HepG2 (cell line): ENCODE results near the gene TNS1. TPM values are rescaled to one million over a fixed set of nuclear protein-coding genes. Genes with fewer than 3 reads are reported as not detected.
A peak's percentile ranks its signal among the peaks of the same experiment; 100 is the strongest.

Experiments
- ARID4A ChIP-seq: sonication (generic); formaldehyde crosslinking; IDR thresholded peaks from 2 replicates; pipeline ENCODE4 v1.5.0; 2020; ENCODE audit warnings: mild to moderate bottlenecking, missing genetic modification reagents, borderline replicate concordance
- BRD4 ChIP-seq: sonication (generic); formaldehyde crosslinking; IDR thresholded peaks from 2 replicates; pipeline ENCODE4 v1.4.0; 2020; ENCODE audit warnings: missing genetic modification reagents
- CENPT ChIP-seq: sonication (generic); formaldehyde crosslinking; IDR thresholded peaks from 2 replicates; pipeline ENCODE4 v1.8.0; 2022; ENCODE audit warnings: low read depth, mild to moderate bottlenecking, moderate library complexity, missing genetic modification reagents
- CSRNP1 ChIP-seq: sonication (generic); formaldehyde crosslinking; IDR thresholded peaks from 2 replicates; pipeline ENCODE4 v1.8.1; 2023; ENCODE audit warnings: mild to moderate bottlenecking, missing genetic modification reagents
- KLF15 ChIP-seq: sonication (generic); formaldehyde crosslinking; IDR thresholded peaks from 2 replicates; pipeline ENCODE4 v1.8.1; 2023; ENCODE audit warnings: borderline replicate concordance, mild to moderate bottlenecking, inconsistent platforms, missing genetic modification reagents, mixed read lengths
- KLF9 ChIP-seq: IDR thresholded peaks from 2 replicates; pipeline ENCODE4 v1.6.1; 2016; ENCODE audit warnings: low read depth
- MAF1 ChIP-seq: sonication (generic); formaldehyde crosslinking; IDR thresholded peaks from 2 replicates; pipeline ENCODE4 v1.5.0; 2020; ENCODE audit warnings: missing genetic modification reagents, borderline replicate concordance
- NFKB2 ChIP-seq: sonication (generic); formaldehyde crosslinking; IDR thresholded peaks from 2 replicates; pipeline ENCODE4 v1.4.0; 2020; ENCODE audit warnings: missing genetic modification reagents, borderline replicate concordance
- NR2F2 ChIP-seq: IDR thresholded peaks from 2 replicates; pipeline ENCODE4 v1.6.1; 2012; ENCODE audit warnings: low read depth, inconsistent platforms, borderline replicate concordance
- REL ChIP-seq: sonication (generic); formaldehyde crosslinking; conservative IDR thresholded peaks from 2 replicates; pipeline ENCODE4 v1.8.0; 2022; ENCODE audit warnings: mild to moderate bottlenecking, missing genetic modification reagents, moderate library complexity
- TCF7 ChIP-seq: sonication (generic); IDR thresholded peaks from 2 replicates; pipeline ENCODE4 v1.6.1; 2016; ENCODE audit warnings: antibody characterized with exemption, low read depth
- ZFP62 ChIP-seq: sonication (generic); formaldehyde crosslinking; IDR thresholded peaks from 2 replicates; pipeline ENCODE4 v1.4.0; 2020; ENCODE audit warnings: missing genetic modification reagents
- ZNF234 ChIP-seq: sonication (generic); formaldehyde crosslinking; conservative IDR thresholded peaks from 2 replicates; pipeline ENCODE4 v1.5.1; 2020; ENCODE audit warnings: mild to moderate bottlenecking, missing genetic modification reagents
- ZNF350 ChIP-seq: sonication (generic); formaldehyde crosslinking; IDR thresholded peaks from 2 replicates; pipeline ENCODE4 v1.4.0; 2020; ENCODE audit warnings: mild to moderate bottlenecking, low read depth, missing genetic modification reagents, borderline replicate concordance
- ZNF563 ChIP-seq: sonication (generic); formaldehyde crosslinking; IDR thresholded peaks from 2 replicates; pipeline ENCODE4 v1.8.0; 2022; ENCODE audit warnings: mild to moderate bottlenecking, moderate library complexity, missing genetic modification reagents
- ZNF605 ChIP-seq: sonication (generic); formaldehyde crosslinking; IDR thresholded peaks from 2 replicates; pipeline ENCODE4 v1.8.0; 2022; ENCODE audit warnings: mild to moderate bottlenecking, missing genetic modification reagents
- ZNF614 ChIP-seq: IDR thresholded peaks from 2 replicates; pipeline ENCODE4 v1.6.1; 2018; ENCODE audit warnings: missing biosample characterization, missing genetic modification reagents, inconsistent platforms, borderline replicate concordance
- ZNF776 ChIP-seq: sonication (generic); formaldehyde crosslinking; IDR thresholded peaks from 2 replicates; pipeline ENCODE4 v1.4.0; 2020; ENCODE audit warnings: mild to moderate bottlenecking, missing genetic modification reagents
- polyA plus RNA-seq, 8 experiments: library from polyadenylated mRNA; depleted of rRNA in 3 of 8; stranded (reverse) in 7 of 8; unstranded in 1 of 8; fragments of >200 nt; fragmentation: Illumina TruSeq in 4 of 8; extraction: Trizol in 4 of 8; gene quantifications; 2 replicates each; pipeline versions ENCODE4 v1.2.1 to v1.2.3, GENCODE V29; 2011 to 2016; ENCODE audit warnings: low read depth in 4 of 8, missing spikeins in 1 of 8, mixed read lengths in 1 of 8; ENCODE audit not compliant: insufficient read depth in 1 of 8
- total RNA-seq, 5 experiments: library from RNA; depleted of rRNA; stranded (reverse); fragments of >200 nt; fragmentation: Illumina TruSeq; extraction: Trizol; gene quantifications; 2 replicates each; pipeline ENCODE4 v1.2.3, GENCODE V29; 2016; ENCODE audit warnings: low read depth in 1 of 5
- TF ChIP-seq, protein P1 (sequence below): sonication (generic); formaldehyde crosslinking; IDR thresholded peaks from 2 replicates; pipeline ENCODE4 v1.4.0; 2020; ENCODE audit warnings: mild to moderate bottlenecking, low read depth, missing genetic modification reagents
- TF ChIP-seq, protein P2 (sequence below): sonication (generic); formaldehyde crosslinking; IDR thresholded peaks from 2 replicates; pipeline ENCODE4 v1.4.0; 2020; ENCODE audit warnings: missing genetic modification reagents, borderline replicate concordance

The TNS1 gene
- total and polyA plus RNA-seq, 2 of the 13 experiments (the other 11 are each of a cell fraction or from before 2014, with no cell fraction given) = 1.9 to 118 TPM

GRCh38 chr2:217789736-217790181 lies 213.0 kb downstream of the TNS1 start (continued):
- TF ChIP-seq ZNF234 (CRISPR knock-in tag) = no peak
- no peak for TF ChIP-seq REL (CRISPR knock-in tag)
- no peak for TF ChIP-seq MAF1 (CRISPR knock-in tag)
- no peak for TF ChIP-seq CENPT (CRISPR knock-in tag)
- TF ChIP-seq ZNF350 = peak; percentile 73; the same call in 1 of the 2 replicates
- no peak for TF ChIP-seq ZNF614 (CRISPR knock-in tag)
- TF ChIP-seq ZNF563 (CRISPR knock-in tag) = no peak
- no peak for TF ChIP-seq ZNF776
- no peak for TF ChIP-seq CSRNP1 (CRISPR knock-in tag)
- TF ChIP-seq NFKB2 (CRISPR knock-in tag) = no peak
- TF ChIP-seq, protein P1, sequence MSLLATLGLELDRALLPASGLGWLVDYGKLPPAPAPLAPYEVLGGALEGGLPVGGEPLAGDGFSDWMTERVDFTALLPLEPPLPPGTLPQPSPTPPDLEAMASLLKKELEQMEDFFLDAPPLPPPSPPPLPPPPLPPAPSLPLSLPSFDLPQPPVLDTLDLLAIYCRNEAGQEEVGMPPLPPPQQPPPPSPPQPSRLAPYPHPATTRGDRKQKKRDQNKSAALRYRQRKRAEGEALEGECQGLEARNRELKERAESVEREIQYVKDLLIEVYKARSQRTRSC = 0 out of 2 replicates have a peak, but pooled peaks have one; percentile 85
- no peak for TF ChIP-seq NR2F2
- TF ChIP-seq ZNF605 = peak; percentile 65; the same call in 1 of the 2 replicates
- no peak for TF ChIP-seq BRD4 (CRISPR knock-in tag)
- TF ChIP-seq ZFP62 (CRISPR knock-in tag) = no peak
- peak; percentile 22; the same call in 1 of the 2 replicates for TF ChIP-seq ARID4A
- TF ChIP-seq TCF7 = no peak
- TF ChIP-seq KLF15 (CRISPR knock-in tag) = no peak
- TF ChIP-seq, protein P2, sequence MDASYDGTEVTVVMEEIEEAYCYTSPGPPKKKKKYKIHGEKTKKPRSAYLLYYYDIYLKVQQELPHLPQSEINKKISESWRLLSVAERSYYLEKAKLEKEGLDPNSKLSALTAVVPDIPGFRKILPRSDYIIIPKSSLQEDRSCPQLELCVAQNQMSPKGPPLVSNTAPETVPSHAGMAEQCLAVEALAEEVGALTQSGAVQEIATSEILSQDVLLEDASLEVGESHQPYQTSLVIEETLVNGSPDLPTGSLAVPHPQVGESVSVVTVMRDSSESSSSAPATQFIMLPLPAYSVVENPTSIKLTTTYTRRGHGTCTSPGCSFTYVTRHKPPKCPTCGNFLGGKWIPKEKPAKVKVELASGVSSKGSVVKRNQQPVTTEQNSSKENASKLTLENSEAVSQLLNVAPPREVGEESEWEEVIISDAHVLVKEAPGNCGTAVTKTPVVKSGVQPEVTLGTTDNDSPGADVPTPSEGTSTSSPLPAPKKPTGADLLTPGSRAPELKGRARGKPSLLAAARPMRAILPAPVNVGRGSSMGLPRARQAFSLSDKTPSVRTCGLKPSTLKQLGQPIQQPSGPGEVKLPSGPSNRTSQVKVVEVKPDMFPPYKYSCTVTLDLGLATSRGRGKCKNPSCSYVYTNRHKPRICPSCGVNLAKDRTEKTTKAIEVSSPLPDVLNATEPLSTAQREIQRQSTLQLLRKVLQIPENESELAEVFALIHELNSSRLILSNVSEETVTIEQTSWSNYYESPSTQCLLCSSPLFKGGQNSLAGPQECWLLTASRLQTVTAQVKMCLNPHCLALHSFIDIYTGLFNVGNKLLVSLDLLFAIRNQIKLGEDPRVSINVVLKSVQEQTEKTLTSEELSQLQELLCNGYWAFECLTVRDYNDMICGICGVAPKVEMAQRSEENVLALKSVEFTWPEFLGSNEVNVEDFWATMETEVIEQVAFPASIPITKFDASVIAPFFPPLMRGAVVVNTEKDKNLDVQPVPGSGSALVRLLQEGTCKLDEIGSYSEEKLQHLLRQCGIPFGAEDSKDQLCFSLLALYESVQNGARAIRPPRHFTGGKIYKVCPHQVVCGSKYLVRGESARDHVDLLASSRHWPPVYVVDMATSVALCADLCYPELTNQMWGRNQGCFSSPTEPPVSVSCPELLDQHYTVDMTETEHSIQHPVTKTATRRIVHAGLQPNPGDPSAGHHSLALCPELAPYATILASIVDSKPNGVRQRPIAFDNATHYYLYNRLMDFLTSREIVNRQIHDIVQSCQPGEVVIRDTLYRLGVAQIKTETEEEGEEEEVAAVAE (CRISPR knock-in tag) = no peak
- no peak for TF ChIP-seq KLF9 (CRISPR knock-in tag)
